HL-60/S4 treated with phorbol 12-myristate 13-acetate at 8.2 ng/mL for 4 days and 3 days (cell line): ENCODE results near the gene SLC38A6.

Source experiments
- in situ Hi-C: fragments of 300-500 bp; cut with MboI; formaldehyde crosslinking; loops from 2 replicates; pipeline ENCODE4 v1.15.0; 2022; ENCODE audit warnings: low sequenced_read_pairs

The SLC38A6 gene

GRCh38 chr14:61101803-61102548 is 120.9 kb downstream of the SLC38A6 start:
- in situ Hi-C loops: no loop called here
